GM23248 (cell line): ENCODE results near the gene MSANTD2.

Experiments used
- EZH2 ChIP-seq: fragments of 200-600 bp; sonication (generic); IDR thresholded peaks from 2 replicates; pipeline ENCODE4 v1.6.1; 2018; ENCODE audit warnings: antibody characterized with exemption, mild to moderate bottlenecking; ENCODE audit not compliant: insufficient read depth, poor library complexity, severe bottlenecking
- EZH2phosphoT487 ChIP-seq: fragments of 200-600 bp; sonication (generic); IDR thresholded peaks from 2 replicates; pipeline ENCODE4 v1.6.1; 2018; ENCODE audit warnings: antibody characterized with exemption, moderate library complexity, mild to moderate bottlenecking, low read depth; ENCODE audit not compliant: insufficient read depth

- TF ChIP-seq EZH2phosphoT487 (no peak), EZH2 (no peak)
These were observed 41.6 kb upstream of the MSANTD2 start for GRCh38 chr11:124841840-124842239.
